Heart left ventricle (tissue), 13 donors: ENCODE data around the gene PTPRN2.

ENCODE experiments used
- CTCF ChIP-seq, 12 donors: fragments of 200-600 bp; sonication (generic) in 4 of 12; IDR thresholded peaks; one replicate each; pipeline versions ENCODE4 v1.5.0 to v1.8.0; 2018 to 2022; ENCODE audit warnings: antibody characterized with exemption in 12 of 12, mild to moderate bottlenecking in 5 of 12
- POLR2A ChIP-seq, 2 donors: fragments of 450-650 bp; IDR thresholded peaks; one replicate each; pipeline ENCODE4 v1.6.1; 2017; ENCODE audit warnings: antibody characterized with exemption in 2 of 2, mild to moderate bottlenecking in 2 of 2, moderate library complexity in 2 of 2
- donor health status: ischemic (EF 13 %, LVEDD 7.1; RV severe dilation, severe dysfunction).
- donor health status: DM: no; HTN: yes; CAD: no.
- donor health status: DM: no; HTN: no; CAD: no.
- donor health status: ischemic (EF 25% LVEDD 6.9; RV normal size, moderate dysfunction).
- donor health status: ischemic (EF 25% LVEDD 5.7; RV mildly dilated, moderate dysfunction).
- donor health status: ischemic (EF 35%, LVEDD 5.7; RV mildly dilated, moderate dysfunction).
- donor health status: nonischemic (EF 11% LVEDD 7.7; RV severe dilation, severe dysfunction).
- donor health status: DM: yes; HTN: yes; CAD: no.
- donor health status: PGD.
- donor health status: ischemic (EF 29% LVEDD 5.4; RV normal size, mild dysfunction).
- donor health status: nonischemic (EF 23%, LVEDD 6.1; RV moderate dilation, normal function).

- TF ChIP-seq CTCF (IDR thresholded peaks at IDR 0.05) = no peak
- TF ChIP-seq POLR2A (IDR thresholded peaks at IDR 0.05) = no peak
These were observed 792.9 kb downstream of the PTPRN2 start for GRCh38 chr7:157794746-157795065.
